Left hindlimb (tissue), 1 donor: ENCODE results near the gene CCDC148.

ENCODE experiments used
- DNase-seq: peaks from one replicate; pipeline ENCODE4 v3.0.0-alpha.2; 2018

The CCDC148 gene

DNA sequence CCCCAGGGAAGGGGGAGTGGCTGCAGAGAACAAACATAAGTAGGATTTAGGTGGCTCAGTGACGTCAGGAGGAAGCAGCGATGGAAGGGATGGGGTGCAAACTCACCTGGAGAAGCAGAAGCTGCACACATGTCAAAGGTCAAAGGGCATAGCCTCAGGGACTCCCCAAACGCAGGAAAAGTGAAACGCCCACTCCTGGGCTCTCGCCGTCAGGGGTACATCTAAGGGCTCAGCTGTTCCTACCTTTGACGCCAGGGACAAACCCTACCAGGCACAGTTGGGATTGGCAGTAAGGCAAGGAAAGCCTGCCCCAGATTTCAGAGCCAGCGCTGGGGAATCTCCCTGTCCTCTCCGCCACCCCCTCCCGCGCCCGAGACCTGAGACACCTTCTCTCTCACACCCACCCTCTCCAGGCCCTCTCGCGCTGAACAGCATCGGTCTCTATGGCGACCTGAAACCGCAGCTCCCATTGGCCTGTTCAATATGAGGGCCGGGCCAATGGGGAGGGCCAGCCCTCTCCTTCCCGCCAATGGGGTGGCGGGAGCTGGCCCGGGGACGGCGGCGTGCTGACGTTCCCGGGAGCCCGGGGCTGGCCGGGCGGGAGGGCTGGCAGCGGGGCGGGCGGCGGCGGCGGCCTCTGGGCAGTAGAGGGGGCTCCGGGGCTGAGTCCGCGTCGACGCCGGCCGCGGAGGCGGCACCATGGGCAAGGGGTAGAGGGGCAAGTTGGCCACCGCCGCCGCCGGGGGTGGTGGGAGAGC is at the start of gene CCDC148, which contains the start of gene PKP4:
TSS of gene CCDC148 (minus strand) at position 445 of the 758 bp plus-strand sequence. CDS start at position 131, 314 bp downstream.
TSS of gene PKP4 (plus strand) at position 644 of the 758 bp plus-strand sequence. CDS start 76,233 bp downstream, outside the sequence.
- DNase-seq = peak; percentile 95

DNA sequence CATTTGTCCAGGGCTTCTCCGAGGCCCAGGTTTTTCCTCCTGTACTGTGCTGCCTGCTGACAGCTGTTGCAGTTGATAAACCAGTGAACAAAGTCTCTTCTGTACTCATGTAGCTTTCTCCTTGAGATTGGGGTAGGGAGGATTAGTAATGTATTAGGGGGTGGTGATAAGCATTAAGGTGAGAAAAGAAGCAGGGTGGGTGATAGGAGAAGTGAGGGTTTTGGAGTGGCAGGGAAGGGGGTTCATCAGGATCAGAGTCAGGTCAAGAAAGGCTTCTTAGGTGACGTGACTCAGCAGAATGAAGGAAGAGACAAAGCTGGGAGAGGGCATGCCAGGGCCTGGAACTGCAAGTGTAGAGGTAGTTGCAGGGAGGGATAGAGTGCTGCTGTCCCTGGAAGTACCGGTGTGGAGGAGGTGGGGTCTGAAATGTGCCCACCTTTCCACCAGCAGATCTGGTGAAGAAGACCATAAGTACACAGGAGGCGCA is 48.9 kb upstream of the CCDC148 start:
- DNase-seq = no peak

GRCh38 chr2:158504088-158504487 is 47.5 kb upstream of the CCDC148 start:
- DNase-seq = no peak

DNA sequence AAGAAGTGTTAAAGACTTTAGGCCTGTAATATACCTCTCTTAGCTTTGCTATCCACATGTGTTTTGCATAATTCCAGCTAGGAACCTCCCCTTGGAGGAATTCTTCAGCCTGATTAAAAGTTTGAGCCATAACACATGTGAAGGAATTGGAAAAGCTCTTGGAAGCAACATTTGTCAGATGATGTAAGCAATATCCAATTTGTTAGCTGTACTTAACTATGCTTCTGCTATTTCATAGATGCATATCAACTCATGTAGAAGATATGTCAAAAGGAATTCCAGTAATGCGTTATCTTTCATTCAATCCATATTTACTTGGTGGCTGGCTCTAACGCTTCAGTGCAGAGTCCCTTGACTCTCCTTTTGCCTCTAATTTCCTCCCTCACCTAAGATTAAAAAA is 46.4 kb upstream of the CCDC148 start:
- no peak for DNase-seq

- DNase-seq = no peak
Measured at GRCh38 chr2:158501301-158501700, 44.7 kb upstream of the CCDC148 start.

DNA sequence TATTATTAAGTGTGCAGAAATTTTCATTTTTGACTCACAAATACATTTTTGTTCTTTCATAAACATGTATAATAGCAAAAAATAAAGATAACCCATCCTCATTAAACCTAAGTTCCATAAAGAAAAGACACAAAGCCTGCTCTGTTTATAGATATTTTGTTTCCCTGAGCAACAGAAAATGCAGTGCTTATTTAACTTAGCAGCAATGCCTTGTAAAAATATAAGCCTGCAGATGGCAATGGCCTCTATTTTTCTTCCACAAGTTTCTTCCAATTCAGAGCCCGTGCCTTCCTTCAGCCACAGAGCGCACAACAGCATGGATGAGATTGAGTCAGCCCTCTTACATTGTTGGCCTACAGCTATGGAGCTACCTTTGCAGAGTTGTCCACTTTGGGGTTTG is 43.8 kb upstream of the CCDC148 start:
- no peak for DNase-seq

DNA sequence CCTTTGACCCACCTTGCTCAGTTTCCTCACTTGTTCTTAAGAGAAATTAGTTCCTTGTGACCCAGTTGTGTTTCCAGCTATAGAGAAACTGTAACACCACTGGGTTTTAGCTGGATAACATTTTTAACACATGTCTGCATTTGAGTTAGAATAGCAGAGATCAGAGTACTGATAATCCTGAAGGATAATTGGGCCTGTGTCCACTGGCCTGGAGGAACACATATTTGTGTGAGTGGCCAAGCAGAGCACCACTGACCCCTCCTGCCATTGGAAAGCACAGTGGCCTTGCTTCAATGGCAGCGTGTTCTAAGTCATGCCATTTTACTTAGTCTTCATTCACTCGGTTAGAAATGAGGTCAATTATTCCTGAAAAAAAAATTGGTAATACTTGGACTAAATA is 42.8 kb upstream of the CCDC148 start:
- no peak for DNase-seq

- no peak for DNase-seq
Measured at GRCh38 chr2:158498749-158499136, 42.2 kb upstream of the CCDC148 start.

GRCh38 chr2:158498043-158498748 is 41.6 kb upstream of the CCDC148 start:
- no peak for DNase-seq

DNA sequence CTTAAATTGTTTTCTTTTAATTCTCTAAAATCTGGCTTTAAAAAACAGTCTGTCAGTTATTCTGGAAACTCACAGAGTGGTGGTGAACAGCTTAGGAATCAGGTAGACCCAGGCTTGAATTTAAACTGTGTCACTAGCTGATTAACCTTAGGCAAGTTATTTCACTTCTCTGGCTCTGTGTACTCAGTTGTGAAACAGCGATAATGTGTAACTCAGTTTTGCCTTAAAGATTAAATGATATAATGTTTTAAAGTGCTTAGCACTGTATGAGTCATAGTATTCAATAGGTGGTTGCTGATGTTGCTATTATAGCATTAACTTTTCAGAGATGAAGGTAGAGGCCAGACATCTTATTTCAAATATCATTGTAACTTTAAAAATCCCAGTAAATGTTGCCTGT is 40.9 kb upstream of the CCDC148 start:
- DNase-seq = no peak

DNA sequence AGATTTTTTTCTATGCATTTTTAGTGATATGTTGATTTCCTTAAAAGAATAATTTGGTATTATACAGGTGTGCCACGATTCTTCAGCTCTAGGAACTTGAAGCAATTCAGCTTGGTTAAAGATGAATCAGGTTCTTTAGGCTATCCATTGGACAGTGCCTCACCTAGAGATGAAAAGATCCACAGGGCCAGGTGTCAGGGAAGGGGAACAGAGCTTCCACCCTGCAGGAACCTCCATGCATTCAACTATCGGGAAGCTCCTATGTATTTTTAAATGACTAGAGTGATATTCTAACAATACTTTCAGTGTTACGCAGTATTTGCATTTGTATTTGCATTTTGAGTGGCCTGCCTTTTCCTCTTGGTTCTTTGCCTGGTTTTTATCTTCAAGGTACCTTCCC is 40.4 kb upstream of the CCDC148 start:
- no peak for DNase-seq

GRCh38 chr2:158495175-158495574 is 38.6 kb upstream of the CCDC148 start:
- DNase-seq = no peak

DNA sequence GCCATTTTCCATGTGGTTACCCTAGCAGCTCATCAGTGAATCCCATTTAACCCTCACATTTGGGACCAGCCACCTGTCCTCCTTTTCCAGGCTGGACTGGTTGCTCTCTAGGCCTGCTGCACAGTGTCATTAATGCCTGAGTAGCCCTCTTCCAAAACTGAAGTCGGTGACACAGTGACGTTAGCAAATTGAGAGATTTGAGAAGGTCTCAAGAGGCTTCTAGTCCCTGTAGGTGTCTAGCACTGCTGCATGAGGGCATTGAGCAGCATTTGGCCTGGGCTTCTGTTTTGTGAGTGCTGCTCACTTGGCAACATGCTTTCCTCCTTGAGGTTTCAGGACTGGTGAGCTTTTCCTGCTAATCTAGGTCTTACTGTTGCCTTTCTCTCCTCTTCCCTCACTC is 36.9 kb upstream of the CCDC148 start:
- no peak for DNase-seq

GRCh38 chr2:158491072-158491471 is 34.5 kb upstream of the CCDC148 start:
- DNase-seq = no peak

GRCh38 chr2:158489366-158490112 is 33.0 kb upstream of the CCDC148 start:
- DNase-seq = no peak

- DNase-seq = no peak
Measured at GRCh38 chr2:158488442-158489216, 32.1 kb upstream of the CCDC148 start.

DNA sequence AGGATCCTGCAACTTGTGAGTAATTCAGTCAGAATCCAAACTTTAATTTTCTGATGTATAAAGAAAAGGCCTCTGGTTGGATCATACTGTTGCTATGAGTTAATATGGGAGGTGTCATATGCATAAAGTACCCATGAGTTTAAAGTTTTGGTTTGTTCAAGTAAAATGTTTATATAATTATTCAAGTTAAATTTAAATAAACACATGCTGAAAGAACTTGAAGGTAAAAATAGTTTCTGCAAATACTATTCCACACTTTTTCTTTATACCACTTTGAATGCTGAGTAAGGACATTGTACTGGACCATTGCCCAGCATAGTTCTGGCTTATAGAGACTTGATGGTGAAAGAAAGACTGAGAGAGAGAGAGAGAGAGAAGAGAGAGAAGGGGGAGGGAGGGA is 30.9 kb upstream of the CCDC148 start:
- no peak for DNase-seq

DNA sequence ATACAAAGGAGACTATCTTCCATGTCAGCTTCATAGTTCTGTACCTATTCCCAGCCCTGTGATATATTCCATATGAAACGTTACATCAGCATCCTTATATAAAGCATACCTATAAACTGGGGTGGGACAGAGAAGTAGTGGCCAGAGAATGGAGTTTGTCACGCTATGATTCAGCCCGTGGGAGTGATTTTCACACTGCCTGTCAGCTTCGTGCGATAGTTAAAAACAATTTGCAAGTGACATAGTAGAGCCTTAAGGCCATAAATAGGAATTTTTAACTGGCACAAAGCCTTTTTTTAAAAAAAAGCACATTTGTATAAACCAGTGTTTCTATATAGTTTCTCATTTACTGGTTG is 30.4 kb upstream of the CCDC148 start:
- no peak for DNase-seq

GRCh38 chr2:158486150-158486969 is 29.8 kb upstream of the CCDC148 start:
- DNase-seq = no peak

DNA sequence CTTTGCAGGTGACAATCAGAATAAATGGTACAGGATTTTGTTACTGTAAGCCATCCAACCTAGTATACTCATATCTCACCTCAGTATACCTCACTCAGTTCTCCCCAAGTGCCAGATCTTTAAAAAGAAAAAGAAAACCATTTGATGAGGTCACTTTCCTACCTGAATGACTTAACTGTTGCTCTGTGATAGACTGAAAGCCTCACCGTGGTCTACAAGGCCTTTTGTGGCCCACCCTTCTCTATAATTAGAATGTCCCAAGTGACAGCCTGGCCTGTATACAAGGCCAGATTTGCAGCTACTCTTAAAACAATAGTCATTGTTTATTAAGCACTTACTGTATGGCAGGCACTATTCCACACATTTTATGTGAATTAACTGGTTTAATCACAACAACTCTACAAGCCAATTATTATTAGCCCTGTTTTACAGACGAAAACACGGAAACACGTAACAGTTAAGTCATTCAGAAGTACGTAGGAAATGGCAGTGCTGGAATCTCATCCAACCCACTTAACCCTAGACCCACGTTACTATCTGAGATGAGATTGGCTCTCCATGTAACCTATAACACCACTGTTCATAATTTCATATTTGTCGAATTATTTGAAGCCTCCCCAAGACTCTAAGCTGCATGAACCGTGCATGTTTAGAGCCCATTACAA is 28.5 kb upstream of the CCDC148 start:
- DNase-seq = no peak

DNA sequence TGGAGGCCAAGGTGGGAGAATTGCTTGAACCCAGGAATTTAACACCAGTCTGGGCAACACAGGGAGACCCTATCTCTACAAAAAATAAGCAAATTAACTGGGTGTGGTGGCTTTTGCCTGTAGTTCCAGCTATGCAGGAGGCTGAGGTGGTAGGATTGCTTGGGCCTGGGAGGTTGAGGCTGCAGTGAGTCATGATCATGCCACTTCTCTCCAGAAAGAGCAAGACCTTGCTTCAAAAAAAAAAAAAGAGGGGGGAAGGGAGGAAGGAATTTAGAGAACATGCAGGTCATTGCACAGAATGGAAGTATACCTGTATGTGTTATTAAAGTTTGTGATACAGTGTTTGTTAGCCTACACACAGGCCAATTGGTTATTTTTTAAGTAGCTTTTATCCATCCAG is 26.0 kb upstream of the CCDC148 start:
- DNase-seq = no peak
